ENCODE data around the gene NRXN3. TPM values are rescaled to one million over a fixed set of nuclear protein-coding genes. Genes with fewer than 3 reads are reported as not detected.

NRXN3 gene
- total RNA-seq, 2 donors from 2014 or later = 1.3 to 2.3 TPM

- ATAC-seq (no peak), DNase-seq (no peak)
- Histone ChIP-seq H3K4me3 (no peak overlapping the region), H3K27me3 (no peaks in the 10 kb centered on the region), H3K9me3 (no peaks in the 10 kb centered on the region), H3K27ac (no peak overlapping the region), H3K4me1 (no peaks in the 10 kb centered on the region), H3K36me3 (replicated peaks in 1 of 2; ENCODE audit: insufficient read depth in 1 of 2, low read depth in 2 of 2) (no peaks in the 10 kb centered on the region)
- TF ChIP-seq, protein P1, sequence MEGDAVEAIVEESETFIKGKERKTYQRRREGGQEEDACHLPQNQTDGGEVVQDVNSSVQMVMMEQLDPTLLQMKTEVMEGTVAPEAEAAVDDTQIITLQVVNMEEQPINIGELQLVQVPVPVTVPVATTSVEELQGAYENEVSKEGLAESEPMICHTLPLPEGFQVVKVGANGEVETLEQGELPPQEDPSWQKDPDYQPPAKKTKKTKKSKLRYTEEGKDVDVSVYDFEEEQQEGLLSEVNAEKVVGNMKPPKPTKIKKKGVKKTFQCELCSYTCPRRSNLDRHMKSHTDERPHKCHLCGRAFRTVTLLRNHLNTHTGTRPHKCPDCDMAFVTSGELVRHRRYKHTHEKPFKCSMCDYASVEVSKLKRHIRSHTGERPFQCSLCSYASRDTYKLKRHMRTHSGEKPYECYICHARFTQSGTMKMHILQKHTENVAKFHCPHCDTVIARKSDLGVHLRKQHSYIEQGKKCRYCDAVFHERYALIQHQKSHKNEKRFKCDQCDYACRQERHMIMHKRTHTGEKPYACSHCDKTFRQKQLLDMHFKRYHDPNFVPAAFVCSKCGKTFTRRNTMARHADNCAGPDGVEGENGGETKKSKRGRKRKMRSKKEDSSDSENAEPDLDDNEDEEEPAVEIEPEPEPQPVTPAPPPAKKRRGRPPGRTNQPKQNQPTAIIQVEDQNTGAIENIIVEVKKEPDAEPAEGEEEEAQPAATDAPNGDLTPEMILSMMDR (IDR thresholded peaks at IDR 0.05) = no peak
- TF ChIP-seq POLR2A (IDR thresholded peaks at IDR 0.05) = no peak
- intact Hi-C loops (cut with DNase I) = no loop called here
- WGBS, 2 donors = 84 to 95% methylated on average over 5 of the region's 5 CpGs
Measured at GRCh38 chr14:79379266-79379665, 1209.1 kb downstream of the NRXN3 start.

DNA sequence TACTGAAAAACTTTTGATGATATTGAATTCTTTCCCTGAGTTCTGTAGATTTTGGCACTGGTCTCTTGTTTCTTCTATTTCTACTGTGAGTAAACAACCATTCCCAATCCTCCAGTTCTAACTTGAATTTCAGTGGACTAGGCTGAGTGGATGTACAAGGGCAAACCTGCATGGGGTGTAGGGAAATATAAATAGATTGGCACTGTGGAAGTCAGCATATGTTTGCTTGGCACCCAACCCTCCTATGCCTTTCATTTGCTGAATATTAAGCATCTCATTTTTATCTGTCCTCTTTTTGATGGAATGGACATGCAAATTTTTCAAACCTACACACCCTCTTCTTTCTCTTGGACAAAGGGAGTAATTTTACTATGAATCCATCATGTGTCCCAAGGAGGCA, 1212.9 kb downstream of the NRXN3 start:
- intact Hi-C loops (cut with DNase I) = no loop called here

GRCh38 chr14:79383475-79383874, 1213.3 kb downstream of the NRXN3 start:
- H3K36me3 ChIP-seq (replicated peaks in 1 of 2; ENCODE audit: insufficient read depth in 1 of 2, low read depth in 2 of 2) = no peaks in the 10 kb centered on the region
- no peak for TF ChIP-seq POLR2A (IDR thresholded peaks at IDR 0.05)
- TF ChIP-seq, protein P1 (IDR thresholded peaks at IDR 0.05) = no peak
- H3K27me3 ChIP-seq = no peaks in the 10 kb centered on the region
- ATAC-seq (no peak), DNase-seq (no peak)
- intact Hi-C loops (cut with DNase I) = no loop called here
- H3K4me3 ChIP-seq = no peak overlapping the region
- H3K4me1 ChIP-seq = no peaks in the 10 kb centered on the region
- H3K27ac ChIP-seq = no peak overlapping the region
- no peaks in the 10 kb centered on the region for H3K9me3 ChIP-seq
- WGBS, 2 donors = 74 to 88% methylated on average over 2 of the region's 2 CpGs

More for the DNA sequence above, 1212.9 kb downstream of the NRXN3 start:
- no peaks in the 10 kb centered on the region for H3K4me1 ChIP-seq
- no peaks in the 10 kb centered on the region for H3K36me3 ChIP-seq (replicated peaks in 1 of 2; ENCODE audit: insufficient read depth in 1 of 2, low read depth in 2 of 2)
- H3K27ac ChIP-seq = no peak overlapping the region
- DNase-seq (peak in 1 of 4 donors; percentile 11), ATAC-seq (no peak)
- H3K27me3 ChIP-seq = no peaks in the 10 kb centered on the region
- TF ChIP-seq, protein P1 (IDR thresholded peaks at IDR 0.05) = no peak
- TF ChIP-seq POLR2A (IDR thresholded peaks at IDR 0.05) = no peak
- H3K4me3 ChIP-seq = no peak overlapping the region
- no peaks in the 10 kb centered on the region for H3K9me3 ChIP-seq

DNA sequence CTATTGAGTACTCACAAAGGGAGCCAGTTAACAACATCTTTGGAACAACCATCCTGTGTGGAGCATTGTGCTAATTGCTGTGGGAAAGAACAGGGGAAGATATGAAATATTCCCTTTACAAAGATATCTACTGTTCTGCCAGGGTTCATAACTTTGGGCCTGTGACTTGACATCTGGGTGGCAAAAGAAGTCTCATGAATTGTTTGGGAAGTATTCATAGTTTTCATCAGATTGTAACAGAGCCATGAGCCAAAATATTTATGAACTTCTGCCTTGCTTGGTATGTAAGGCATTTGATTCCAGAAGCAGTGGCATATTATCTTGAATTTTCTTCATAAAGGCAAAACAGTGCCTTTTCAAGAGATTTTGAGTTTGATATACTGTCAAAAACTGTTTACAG, 1224.9 kb downstream of the NRXN3 start:
- Histone ChIP-seq H3K4me3 (no peak overlapping the region), H3K27me3 (no peaks in the 10 kb centered on the region), H3K9me3 (no peaks in the 10 kb centered on the region), H3K36me3 (replicated peaks in 1 of 2; ENCODE audit: insufficient read depth in 1 of 2, low read depth in 2 of 2) (no peaks in the 10 kb centered on the region), H3K4me1 (no peaks in the 10 kb centered on the region), H3K27ac (no peak overlapping the region)
- TF ChIP-seq, protein P1 (IDR thresholded peaks at IDR 0.05) = no peak
- TF ChIP-seq POLR2A (IDR thresholded peaks at IDR 0.05) = no peak
- intact Hi-C loops (cut with DNase I) = no loop called here
- DNase-seq (no peak), ATAC-seq (no peak)

- Histone ChIP-seq H3K27ac (no peak overlapping the region), H3K36me3 (replicated peaks in 1 of 2; ENCODE audit: insufficient read depth in 1 of 2, low read depth in 2 of 2) (no peaks in the 10 kb centered on the region), H3K4me1 (no peaks in the 10 kb centered on the region), H3K27me3 (no peaks in the 10 kb centered on the region), H3K9me3 (no peaks in the 10 kb centered on the region), H3K4me3 (no peak overlapping the region)
- 78 to 85% methylated on average over 6 of the region's 6 CpGs for WGBS, 2 donors
- DNase-seq (no peak), ATAC-seq (no peak)
- no peak for TF ChIP-seq POLR2A (IDR thresholded peaks at IDR 0.05)
- TF ChIP-seq, protein P1 (IDR thresholded peaks at IDR 0.05) = no peak
- intact Hi-C loops (cut with DNase I) = no loop called here
Measured at GRCh38 chr14:79404874-79405511, 1234.8 kb downstream of the NRXN3 start.

Data from body of pancreas (tissue), 4 donors.